OCI-LY3 (cell line): Measurements from ENCODE around the gene DNASE1L3.

ENCODE experiments used
- H2AFZ ChIP-seq: fragments of 200-600, 300-600 bp; shearing (Covaris generic); 2 replicates; pipeline ENCODE4 v1.6.0; 2014; ENCODE audit warnings: antibody characterized with exemption, low read depth, low read length
- H3K27ac ChIP-seq: fragments of 200-600, 300-600 bp; sonication (generic); 2 replicates; pipeline ENCODE4 v1.5.1; 2014; ENCODE audit warnings: mild to moderate bottlenecking, low read length, moderate library complexity, mixed read lengths
- H3K27me3 ChIP-seq: fragments of 200-600, 300-600 bp; sonication (generic); 2 replicates; pipeline ENCODE4 v1.6.1; 2014; ENCODE audit warnings: low read depth, low read length, mixed read lengths
- H3K36me3 ChIP-seq: fragments of 200-600, 300-600 bp; sonication (generic); replicated peaks from 2 replicates; pipeline ENCODE3; 2014; ENCODE audit warnings: low read depth, low read length, mixed read lengths
- H3K4me1 ChIP-seq: fragments of 300-600, 200-600 bp; sonication (generic); 2 replicates; pipeline ENCODE4 v1.6.1; 2014; ENCODE audit warnings: low read length, mixed read lengths
- H3K4me2 ChIP-seq: fragments of 200-600, 300-600 bp; sonication (generic); 2 replicates; pipeline ENCODE4 v1.6.1; 2014; ENCODE audit warnings: low read length, mixed read lengths
- H3K4me3 ChIP-seq: fragments of 300-600, 200-600 bp; sonication (generic); 2 replicates; pipeline ENCODE4 v1.5.1; 2014; ENCODE audit warnings: antibody characterized with exemption, mild to moderate bottlenecking, low read length, moderate library complexity
- H3K79me2 ChIP-seq: fragments of 300-600, 200-600 bp; shearing (Covaris generic); 2 replicates; pipeline ENCODE4 v1.6.1; 2014; ENCODE audit warnings: mild to moderate bottlenecking, low read length, mixed read lengths
- H3K9ac ChIP-seq: fragments of 300-600, 200-600 bp; shearing (Covaris generic); 2 replicates; pipeline ENCODE4 v1.6.0; 2014; ENCODE audit warnings: mild to moderate bottlenecking, low read length, moderate library complexity
- H3K9me3 ChIP-seq: fragments of 200-600, 300-600 bp; shearing (Covaris generic); 2 replicates; pipeline ENCODE4 v1.6.1; 2014; ENCODE audit warnings: low read length, mixed read lengths; ENCODE audit not compliant: insufficient read depth
- H4K20me1 ChIP-seq: fragments of 200-600, 300-600 bp; sonication (generic); 2 replicates; pipeline ENCODE4 v1.6.1; 2016; ENCODE audit warnings: low read length, mixed read lengths; ENCODE audit not compliant: insufficient read depth
- EZH2phosphoT487 ChIP-seq: fragments of 200-600 bp; shearing (Covaris generic); IDR thresholded peaks from 2 replicates; pipeline ENCODE4 v1.6.1; 2018; ENCODE audit warnings: antibody characterized with exemption, mixed run types, low read depth
- TF ChIP-seq, protein P1 (sequence below): fragments of 200-600, 300-600 bp; sonication (generic); IDR thresholded peaks from 2 replicates; pipeline ENCODE4 v1.5.1; 2014; ENCODE audit warnings: antibody characterized with exemption, low read length, low read depth

DNASE1L3 gene

DNA sequence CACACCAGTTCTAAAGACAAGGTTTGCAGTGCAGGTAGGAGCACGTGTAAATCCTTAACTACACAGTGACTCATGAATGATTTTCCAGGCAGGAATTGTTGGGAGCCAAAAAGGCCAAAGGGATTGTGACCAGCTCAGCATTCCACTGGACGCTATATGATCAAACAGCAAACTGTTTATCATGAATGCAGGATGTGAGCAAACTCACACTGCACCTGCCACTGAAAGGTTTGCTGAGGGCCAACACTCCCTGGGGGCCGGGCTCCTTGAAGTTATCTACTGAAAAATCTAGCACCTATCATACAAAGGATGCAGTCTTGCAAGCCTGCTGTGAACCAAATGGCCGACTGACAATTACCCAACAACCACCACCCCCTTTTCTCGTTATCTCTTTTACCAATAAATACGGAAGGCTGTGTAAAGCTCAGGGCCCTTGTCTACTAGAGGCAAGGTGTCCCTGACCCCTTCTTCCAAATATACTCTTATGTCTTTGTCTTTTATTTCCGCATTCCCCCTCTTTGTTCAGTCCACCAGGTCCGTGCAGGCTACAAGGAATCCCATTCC lies 11.5 kb upstream of the DNASE1L3 start:
- no peaks in the 10 kb centered on the region for H4K20me1 ChIP-seq
- H3K36me3 ChIP-seq = no peaks in the 10 kb centered on the region
- no peak overlapping the region for H3K4me3 ChIP-seq
- no peak overlapping the region for H3K27ac ChIP-seq
- TF ChIP-seq EZH2phosphoT487 = no peak
- no peak overlapping the region for H2AFZ ChIP-seq
- H3K27me3 ChIP-seq = no peaks in the 10 kb centered on the region
- H3K9me3 ChIP-seq = no peaks in the 10 kb centered on the region
- no peaks in the 10 kb centered on the region for H3K79me2 ChIP-seq
- H3K4me1 ChIP-seq = peaks cover 20% of the 10 kb centered on the region
- no peak overlapping the region for H3K4me2 ChIP-seq
- H3K9ac ChIP-seq = no peak overlapping the region

DNA sequence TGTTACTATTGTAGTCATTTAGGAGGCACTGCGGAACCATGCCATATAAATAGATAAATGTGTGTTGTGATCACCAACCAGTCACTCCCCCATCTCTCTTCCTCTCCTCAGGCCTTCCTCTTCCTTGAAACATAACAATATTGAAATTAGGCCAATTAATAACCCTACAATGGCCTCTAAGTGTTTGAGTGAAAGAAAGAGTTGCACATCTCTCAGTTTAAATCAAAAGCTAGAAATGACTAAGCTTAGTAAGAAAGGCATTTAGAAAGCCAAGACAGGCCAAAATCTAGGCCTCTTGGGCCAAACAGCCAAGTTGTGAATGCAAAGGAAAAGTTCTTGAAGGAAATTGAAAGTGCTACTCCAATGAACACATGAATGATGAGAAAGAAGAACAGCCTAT lies 8.1 kb upstream of the DNASE1L3 start:
- TF ChIP-seq EZH2phosphoT487 = no peak
- TF ChIP-seq, protein P1, sequence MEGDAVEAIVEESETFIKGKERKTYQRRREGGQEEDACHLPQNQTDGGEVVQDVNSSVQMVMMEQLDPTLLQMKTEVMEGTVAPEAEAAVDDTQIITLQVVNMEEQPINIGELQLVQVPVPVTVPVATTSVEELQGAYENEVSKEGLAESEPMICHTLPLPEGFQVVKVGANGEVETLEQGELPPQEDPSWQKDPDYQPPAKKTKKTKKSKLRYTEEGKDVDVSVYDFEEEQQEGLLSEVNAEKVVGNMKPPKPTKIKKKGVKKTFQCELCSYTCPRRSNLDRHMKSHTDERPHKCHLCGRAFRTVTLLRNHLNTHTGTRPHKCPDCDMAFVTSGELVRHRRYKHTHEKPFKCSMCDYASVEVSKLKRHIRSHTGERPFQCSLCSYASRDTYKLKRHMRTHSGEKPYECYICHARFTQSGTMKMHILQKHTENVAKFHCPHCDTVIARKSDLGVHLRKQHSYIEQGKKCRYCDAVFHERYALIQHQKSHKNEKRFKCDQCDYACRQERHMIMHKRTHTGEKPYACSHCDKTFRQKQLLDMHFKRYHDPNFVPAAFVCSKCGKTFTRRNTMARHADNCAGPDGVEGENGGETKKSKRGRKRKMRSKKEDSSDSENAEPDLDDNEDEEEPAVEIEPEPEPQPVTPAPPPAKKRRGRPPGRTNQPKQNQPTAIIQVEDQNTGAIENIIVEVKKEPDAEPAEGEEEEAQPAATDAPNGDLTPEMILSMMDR = no peak
- Histone ChIP-seq H3K27ac (peak overlapping the region; percentile 63), H3K4me2 (peak overlapping the region; percentile 63), H3K4me3 (peak overlapping the region; percentile 19; the same call in 1 of the 2 replicates), H2AFZ (peak overlapping the region; percentile 55; the same call in 1 of the 2 replicates), H3K79me2 (no peaks in the 10 kb centered on the region), H3K9me3 (no peaks in the 10 kb centered on the region), H3K36me3 (no peaks in the 10 kb centered on the region), H3K4me1 (peaks cover 54% of the 10 kb centered on the region), H4K20me1 (no peaks in the 10 kb centered on the region), H3K27me3 (no peaks in the 10 kb centered on the region), H3K9ac (0 out of 2 replicates have a peak overlapping the region, but pooled peaks have one; percentile 5)

DNA sequence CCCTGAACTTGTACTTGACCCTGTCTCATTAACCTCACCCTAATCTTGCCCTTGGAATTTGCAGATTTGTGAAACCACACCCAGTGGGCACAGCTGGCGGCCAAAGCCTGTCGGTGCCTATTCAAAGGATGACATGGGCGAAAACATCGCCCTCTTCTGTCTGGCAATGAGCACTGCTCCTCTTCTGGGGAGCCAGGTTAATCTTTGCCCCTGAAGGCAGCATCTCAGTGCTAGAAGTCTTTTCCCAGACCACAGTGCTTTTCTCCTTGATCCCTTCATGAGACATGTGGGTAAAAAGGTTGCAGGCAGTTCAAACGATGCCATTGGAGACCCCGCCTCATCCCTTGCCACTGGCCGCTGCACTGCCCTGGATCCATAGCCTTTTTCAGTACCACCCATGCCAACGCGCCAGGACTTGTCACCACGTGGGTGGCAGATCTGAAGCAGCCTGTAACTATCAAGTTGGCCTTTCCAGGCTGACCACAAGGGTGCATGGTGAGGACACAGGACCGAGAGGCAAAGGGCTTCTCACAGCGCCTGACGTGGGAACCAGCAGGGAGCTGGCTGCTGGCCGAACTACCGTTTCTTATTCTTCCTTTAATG lies 6.5 kb upstream of the DNASE1L3 start:
- Histone ChIP-seq H3K79me2 (no peaks in the 10 kb centered on the region), H3K4me2 (peak overlapping the region; percentile 67), H3K27me3 (no peaks in the 10 kb centered on the region), H3K4me1 (peaks cover 60% of the 10 kb centered on the region), H3K4me3 (peak overlapping the region; percentile 59), H2AFZ (peak overlapping the region; percentile 71), H3K36me3 (no peaks in the 10 kb centered on the region), H3K9ac (peak overlapping the region; percentile 34), H3K27ac (no peak overlapping the region), H3K9me3 (no peaks in the 10 kb centered on the region), H4K20me1 (no peaks in the 10 kb centered on the region)
- TF ChIP-seq, protein P1 = peak; percentile 92
- no peak for TF ChIP-seq EZH2phosphoT487

DNA sequence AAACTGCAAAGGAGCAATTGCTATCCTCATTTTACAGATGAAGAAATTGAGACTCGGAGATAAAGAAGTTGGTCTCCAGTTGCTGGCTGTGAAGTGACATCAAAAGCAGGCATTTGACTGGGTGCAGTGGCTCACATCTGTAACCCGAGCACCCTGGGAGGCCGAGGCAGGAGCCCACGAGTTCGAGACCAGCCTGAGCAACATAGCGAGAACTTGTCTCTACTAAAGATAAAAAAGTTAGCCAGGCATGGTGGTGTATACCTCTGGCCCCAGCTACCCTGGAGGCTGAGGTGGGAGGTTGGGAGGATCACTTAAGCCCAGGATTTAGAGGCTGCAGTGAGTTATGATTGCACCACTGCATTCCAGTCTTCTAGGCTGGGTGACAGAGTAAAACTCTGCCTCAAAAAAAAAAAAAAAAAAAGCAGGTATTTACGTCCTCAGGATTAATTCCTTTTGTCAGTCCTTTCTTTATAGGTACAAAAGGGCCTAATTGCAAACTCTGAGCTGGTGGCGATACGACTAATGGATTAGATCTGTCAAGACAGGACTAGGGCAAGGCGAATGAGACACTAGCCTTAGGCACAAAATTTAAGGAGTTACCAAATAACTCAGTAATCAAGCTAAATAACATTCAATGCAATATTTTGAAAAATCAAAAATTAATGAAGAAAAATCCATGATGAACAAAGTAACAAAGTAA lies 5.9 kb upstream of the DNASE1L3 start:
- Histone ChIP-seq H3K4me3 (no peak overlapping the region), H3K27me3 (no peaks in the 10 kb centered on the region), H4K20me1 (no peaks in the 10 kb centered on the region), H3K4me2 (peak overlapping the region; percentile 67), H3K4me1 (peaks cover 60% of the 10 kb centered on the region), H3K79me2 (no peaks in the 10 kb centered on the region), H3K9me3 (no peaks in the 10 kb centered on the region), H2AFZ (no peak overlapping the region), H3K27ac (no peak overlapping the region), H3K36me3 (no peaks in the 10 kb centered on the region), H3K9ac (no peak overlapping the region)
- no peak for TF ChIP-seq EZH2phosphoT487
- TF ChIP-seq, protein P1 = no peak
